Measurements from ENCODE around the gene SORL1. TPM values are rescaled to one million over a fixed set of nuclear protein-coding genes. Genes with fewer than 3 reads are reported as not detected.

Gene SORL1
- total and polyA plus RNA-seq, 2 of the 8 experiments (the other 6 are each of a cell fraction or from before 2014, with no cell fraction given): 38.1 to 65.5 TPM

- peak in 1 of 2 experiments; percentile 47 for DNase-seq (ENCODE audit: low read depth in 1 of 2, low spot score in 2 of 2)
- FAIRE-seq: no peak
Observed at GRCh38 chr11:121656328-121657090, 204.4 kb downstream of the SORL1 start.

More at GRCh38 chr11:121656328-121657090, 204.4 kb downstream of the SORL1 start:
- Histone ChIP-seq H3K23me2 (ENCODE audit: low read depth, low read length) (peaks cover 7% of the 10 kb centered on the region; the same call in 1 of the 2 replicates), H4K91ac (replicated peaks; ENCODE audit: insufficient read length, low read length) (peak overlapping the region; percentile 20), H2BK12ac (ENCODE audit: low read depth, low read length) (peak overlapping the region; percentile 6; the same call in 1 of the 2 replicates), H2BK20ac (ENCODE audit: low read length) (0 out of 2 replicates have a peak overlapping the region, but pooled peaks have one; percentile 26), H3K9me3 (ENCODE audit: insufficient read depth in 2 of 2, low read depth in 1 of 2, low read length in 1 of 2) (peaks cover 10 to 13% of the 10 kb centered on the region in 2 experiments; a peak in 3 of 4 replicates), H3K56ac (replicated peaks; ENCODE audit: insufficient read length, low read depth, low read length) (no peak overlapping the region), H2BK120ac (replicated peaks; ENCODE audit: low read depth, low read length) (no peak overlapping the region), H3K79me2 (ENCODE audit: control insufficient read depth in 1 of 2, insufficient read depth in 2 of 2, low read length in 2 of 2) (no peaks in the 10 kb centered on the region), H3K27me3 (replicated peaks in 1 of 4; ENCODE audit: control insufficient read depth in 3 of 4, extremely low read depth in 1 of 4, insufficient read depth in 3 of 4, low read length in 3 of 4) (no peaks in the 10 kb centered on the region), H3K79me1 (ENCODE audit: low read depth, low read length) (no peaks in the 10 kb centered on the region), H4K5ac (ENCODE audit: insufficient read length, low read depth, low read length) (no peak overlapping the region), H3K4me1 (replicated peaks in 1 of 4; ENCODE audit: control insufficient read depth in 3 of 4, insufficient read depth in 4 of 4, low read length in 3 of 4) (peaks cover 7 to 13% (median 11%) of the 10 kb centered on the region in 4 experiments), H4K20me1 (replicated peaks in 1 of 2; ENCODE audit: control insufficient read depth in 1 of 2, insufficient read depth in 2 of 2, low read length in 2 of 2) (no peaks in the 10 kb centered on the region), H2AFZ (ENCODE audit: low read length) (0 out of 2 replicates have a peak overlapping the region, but pooled peaks have one; percentile 43), H4K8ac (ENCODE audit: extremely low read depth, insufficient read depth, low read length) (no peak overlapping the region; the same call in 1 of the 2 replicates), H2BK15ac (ENCODE audit: low read length) (peak overlapping the region; percentile 85; the same call in 1 of the 2 replicates), H3K14ac (ENCODE audit: insufficient read length) (no peak overlapping the region), H3K36me3 (ENCODE audit: control insufficient read depth in 2 of 4, insufficient read depth in 4 of 4, low read length in 3 of 4) (no peaks in the 10 kb centered on the region), H3K4ac (replicated peaks; ENCODE audit: insufficient read length, low read depth, low read length) (no peak overlapping the region), H3K23ac (ENCODE audit: insufficient read length) (no peak overlapping the region), H3K18ac (ENCODE audit: extremely low read depth, low read length) (peak overlapping the region; percentile 88; the same call in 1 of the 2 replicates), H3K9ac (replicated peaks in 1 of 4; ENCODE audit: extremely low read depth in 1 of 4, low read depth in 3 of 4, low read length in 3 of 4) (no peak overlapping the region), H3K4me2 (ENCODE audit: insufficient read depth in 1 of 2, low read depth in 2 of 2, low read length in 2 of 2) (peak overlapping the region; percentile 42 to 77; a peak in 3 of 4 replicates), H3K27ac (ENCODE audit: low read depth, low read length) (no peak overlapping the region), H3K4me3 (ENCODE audit: extremely low read depth in 1 of 4, insufficient read depth in 2 of 4, low read depth in 3 of 4, low read length in 4 of 4) (peak overlapping the region in 1 of 4 experiments; percentile 60; a peak in 1 of 8 replicates), H2BK5ac (ENCODE audit: low read depth, low read length) (0 out of 2 replicates have a peak overlapping the region, but pooled peaks have one; percentile 12), H2AK5ac (ENCODE audit: low read depth, low read length) (no peak overlapping the region)
- POLR2A ChIA-PET (ENCODE audit: partially characterized antibody): interaction anchor here (0.9 to 1.7 kb wide), 3 partner anchors 17 to 445 kb away, joined by 3 to 7 read pairs (median 3); no protein-coding TSS in a partner anchor
- TF ChIP-seq CEBPB (IDR thresholded peaks at IDR 0.05; ENCODE audit: low read depth, low read length): no peak
- TF ChIP-seq KDM1A (IDR thresholded peaks at IDR 0.05; ENCODE audit: borderline replicate concordance, low read length): no peak
- TF ChIP-seq NRF1 (IDR thresholded peaks at IDR 0.05; ENCODE audit: low read depth, low read length): no peak
- no peak for TF ChIP-seq TEAD4 (IDR thresholded peaks at IDR 0.05; ENCODE audit: low read depth, low read length)
- CTCF ChIA-PET (ENCODE audit: partially characterized antibody): interaction anchor here (0.5 to 7.5 kb wide), 32 partner anchors 8 to 924 kb away, joined by 3 to 75 read pairs (median 6); no protein-coding TSS in a partner anchor
- WGBS, 2 experiments (ENCODE audit: extremely low coverage in 1 of 2, insufficient coverage in 1 of 2, insufficient read length in 1 of 2, insufficient replicate concordance in 2 of 2, low coverage in 1 of 2, low lambda C conversion rate in 2 of 2, missing lambda C conversion rate in 1 of 2): 80% methylated on average over 19 of the region's 19 CpGs; no CpG with 5 or more reads in 1 of the 2 experiments

Data from H1 (cell line).